Erythroblast (primary cell): Measurements from ENCODE around the gene FSCN2.

Experiments used
- GATA1 ChIP-seq: IDR thresholded peaks from 2 replicates; pipeline ENCODE4 v1.6.1; 2011; ENCODE audit warnings: low read depth, mild to moderate bottlenecking, control low read depth, low read length, moderate library complexity
- POLR2A ChIP-seq: IDR thresholded peaks from 2 replicates; pipeline ENCODE4 v1.6.1; 2011; ENCODE audit warnings: mild to moderate bottlenecking, low read length

DNA sequence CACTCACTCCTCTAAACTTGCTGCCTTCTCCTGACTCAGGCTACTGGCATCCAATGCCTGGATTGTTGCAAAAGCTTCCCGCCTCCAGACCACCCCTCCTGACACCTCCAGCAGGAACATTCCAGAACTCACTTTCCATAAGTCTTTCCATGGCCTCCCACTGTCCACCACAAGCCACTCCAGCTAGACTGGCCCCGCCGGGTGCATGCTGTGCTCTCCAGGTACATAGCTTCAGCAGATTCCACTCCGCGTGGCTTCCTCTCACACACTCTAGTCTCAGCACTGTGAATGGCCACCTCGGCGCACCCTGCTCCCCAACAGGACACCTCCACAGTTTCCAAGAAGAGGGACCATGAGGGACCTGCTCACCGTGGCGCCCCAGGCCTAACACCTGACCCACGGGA, 49.9 kb downstream of the FSCN2 start:
- TF ChIP-seq POLR2A (no peak), GATA1 (no peak)
